AG08395 (cell line): ENCODE data around the gene PNPLA3.
"Not testable (repeated sequence)": the region's sequence is repeated elsewhere in the genome, so short reads cannot be mapped to it uniquely, and the experiment has no call there.

Experiments
- DNase-seq: peaks from one replicate; pipeline ENCODE4 v3.0.0; 2012; ENCODE audit warnings: mixed read lengths, low spot score

The PNPLA3 gene

DNA sequence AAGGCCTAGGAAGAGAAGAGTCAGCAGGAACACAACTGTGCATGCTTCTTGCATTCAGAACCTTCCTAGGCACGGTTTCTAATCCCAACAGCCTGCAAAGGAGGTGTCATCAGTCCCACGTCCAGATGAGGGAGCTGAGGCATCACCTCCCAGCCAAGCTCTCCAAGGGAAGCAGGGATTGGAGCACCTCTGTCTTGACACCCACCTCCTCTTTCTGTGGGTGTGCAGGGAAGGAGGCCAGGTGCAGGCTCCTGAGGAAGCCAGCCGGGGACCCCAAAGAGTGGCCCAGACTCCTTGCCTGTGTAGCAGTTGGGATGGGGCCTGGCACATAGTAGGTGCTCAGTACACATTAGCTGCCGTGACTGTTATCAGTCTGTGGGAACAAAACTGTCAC lies 33.7 kb upstream of the PNPLA3 start:
- DNase-seq = peak; percentile 60

DNA sequence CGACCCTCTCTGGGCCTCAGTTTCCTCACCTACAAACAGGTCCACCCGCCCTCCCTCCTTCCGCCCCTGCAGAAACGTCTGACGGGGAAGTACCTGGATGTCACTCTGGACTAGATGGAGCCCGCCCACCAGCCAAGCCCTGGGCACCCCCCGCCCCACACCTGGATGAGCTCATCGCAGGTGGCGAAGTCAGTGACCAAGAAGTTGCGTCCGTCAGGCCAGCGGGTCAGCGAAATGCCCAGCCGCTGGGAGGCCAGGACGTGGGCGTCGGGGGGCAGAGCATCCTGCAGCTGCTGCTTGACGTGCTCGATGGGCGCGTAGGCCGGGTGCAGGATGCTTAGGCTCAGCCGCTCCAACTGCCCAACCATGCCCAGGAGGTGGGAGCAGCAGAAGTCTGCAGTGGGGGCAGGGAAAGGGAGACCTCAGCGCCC lies 32.7 kb upstream of the PNPLA3 start:
- no peak for DNase-seq

DNA sequence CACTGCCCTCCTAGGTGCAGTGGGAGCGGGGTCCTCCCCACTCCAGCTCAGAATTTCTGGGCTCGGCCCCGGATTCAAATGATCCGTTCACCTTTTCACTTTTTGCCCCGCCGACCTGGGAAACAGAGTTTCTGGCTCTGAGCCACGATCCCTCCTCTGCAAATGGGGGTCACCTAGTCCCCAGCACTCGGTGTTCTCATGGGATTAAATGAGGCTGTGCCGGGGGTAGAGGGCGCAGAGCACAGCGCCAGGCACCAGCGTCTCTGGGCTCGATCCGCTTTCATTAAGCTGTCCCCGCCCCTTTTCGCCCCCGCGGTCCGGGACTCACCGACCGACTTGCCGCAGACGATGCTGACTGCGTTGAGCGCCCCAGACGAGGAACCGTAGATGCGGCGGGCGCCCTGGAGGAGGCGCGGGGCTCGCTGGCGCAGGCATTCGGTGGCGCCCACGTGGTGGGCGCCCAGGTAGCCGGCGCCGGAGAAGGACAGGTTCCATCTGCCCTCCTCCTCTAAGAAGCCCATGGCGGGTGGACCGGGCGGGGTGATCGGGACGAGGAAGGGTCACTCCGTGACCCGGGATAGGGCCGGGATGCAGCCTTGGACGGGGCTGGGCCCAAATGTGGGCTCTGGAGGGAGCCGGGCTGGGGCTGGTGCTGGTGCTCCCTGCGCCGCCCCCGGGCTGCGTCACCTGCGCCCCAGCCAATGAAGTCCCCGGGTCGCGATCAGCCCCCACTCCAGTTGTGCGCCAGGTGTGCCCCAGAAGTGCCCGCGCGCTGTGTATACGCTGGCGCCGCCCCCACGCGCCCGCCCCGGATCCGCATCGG lies 32.0 kb upstream of the PNPLA3 start, which contains the start of gene PNPLA5:
Gene PNPLA5, minus strand, starts transcription at position 654 of the 823 bp plus-strand sequence. Its CDS starts 133 bp downstream, at position 521.
- DNase-seq = no peak

DNA sequence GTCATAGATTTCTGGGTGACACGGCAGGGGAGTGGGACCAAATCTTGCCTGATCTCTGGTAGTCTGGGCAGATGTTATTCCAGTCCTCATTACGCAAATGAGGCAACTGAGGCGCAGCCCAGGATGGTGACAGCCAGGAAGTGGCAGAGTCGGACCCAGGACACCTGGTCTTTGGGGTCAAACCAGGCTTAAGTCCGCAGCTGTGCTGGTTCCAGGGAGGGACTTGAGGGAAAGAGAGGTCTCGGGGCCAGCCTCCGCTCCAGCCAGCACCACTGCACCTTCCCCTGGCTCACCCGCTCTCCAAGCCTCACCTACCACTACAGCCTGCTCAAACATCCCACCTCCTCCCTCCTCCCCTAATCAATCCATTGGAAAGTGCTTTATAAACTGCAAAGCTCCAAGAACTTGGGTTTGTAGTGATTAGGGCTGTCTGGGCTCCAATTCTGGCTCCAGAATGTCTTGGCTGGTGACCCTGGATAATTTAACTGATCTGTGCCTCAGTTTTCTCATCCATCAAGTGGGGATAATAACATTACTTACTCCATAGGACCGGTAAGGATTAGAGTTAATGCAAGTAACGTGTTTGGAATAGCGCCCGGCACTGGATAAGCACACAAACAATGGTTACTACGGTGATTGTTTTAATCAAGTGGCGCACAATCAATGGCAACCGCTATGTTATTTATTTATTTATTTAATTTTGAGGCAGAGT lies 31.3 kb upstream of the PNPLA3 start:
- no peak for DNase-seq

DNA sequence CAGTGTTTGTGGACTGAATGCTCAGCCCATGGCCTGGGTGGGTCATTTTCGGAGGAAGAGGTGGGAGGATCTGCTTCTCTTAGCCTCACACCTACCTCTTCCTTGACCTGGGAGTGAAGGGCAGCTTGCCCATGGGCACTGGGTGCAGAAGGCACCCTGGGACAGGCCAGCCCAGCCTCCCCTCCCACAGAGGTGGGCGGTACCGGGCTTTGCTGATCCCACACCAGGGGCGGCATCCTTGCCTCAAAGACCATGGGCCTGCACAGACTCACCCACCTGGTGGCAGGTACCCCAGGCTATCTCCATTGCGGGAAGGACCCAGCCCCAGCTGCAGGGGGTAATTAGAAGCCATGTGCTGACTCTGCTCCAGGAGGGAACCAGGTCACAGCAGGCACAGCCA lies 30.3 kb upstream of the PNPLA3 start:
- DNase-seq = no peak

DNA sequence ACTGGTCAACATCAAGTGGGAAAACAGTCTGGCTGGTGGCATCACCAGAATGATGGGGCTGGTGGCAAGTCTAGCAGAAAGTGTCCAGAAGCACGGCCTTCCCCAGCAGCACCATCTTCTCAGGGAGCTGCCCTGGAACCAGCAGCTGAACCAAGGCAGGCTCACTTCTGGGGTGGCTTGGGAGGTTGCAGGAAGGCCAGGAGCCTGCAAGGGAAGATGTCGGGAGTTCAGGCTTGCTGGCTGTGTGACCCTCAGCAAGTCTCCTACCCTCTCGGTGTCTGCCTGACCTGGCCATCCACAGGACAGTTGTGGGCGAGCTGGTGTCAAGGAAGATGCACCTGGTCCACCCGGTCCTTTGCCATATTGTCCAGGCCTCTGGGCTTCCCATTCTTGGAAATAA lies 29.5 kb upstream of the PNPLA3 start:
- no peak for DNase-seq

DNA sequence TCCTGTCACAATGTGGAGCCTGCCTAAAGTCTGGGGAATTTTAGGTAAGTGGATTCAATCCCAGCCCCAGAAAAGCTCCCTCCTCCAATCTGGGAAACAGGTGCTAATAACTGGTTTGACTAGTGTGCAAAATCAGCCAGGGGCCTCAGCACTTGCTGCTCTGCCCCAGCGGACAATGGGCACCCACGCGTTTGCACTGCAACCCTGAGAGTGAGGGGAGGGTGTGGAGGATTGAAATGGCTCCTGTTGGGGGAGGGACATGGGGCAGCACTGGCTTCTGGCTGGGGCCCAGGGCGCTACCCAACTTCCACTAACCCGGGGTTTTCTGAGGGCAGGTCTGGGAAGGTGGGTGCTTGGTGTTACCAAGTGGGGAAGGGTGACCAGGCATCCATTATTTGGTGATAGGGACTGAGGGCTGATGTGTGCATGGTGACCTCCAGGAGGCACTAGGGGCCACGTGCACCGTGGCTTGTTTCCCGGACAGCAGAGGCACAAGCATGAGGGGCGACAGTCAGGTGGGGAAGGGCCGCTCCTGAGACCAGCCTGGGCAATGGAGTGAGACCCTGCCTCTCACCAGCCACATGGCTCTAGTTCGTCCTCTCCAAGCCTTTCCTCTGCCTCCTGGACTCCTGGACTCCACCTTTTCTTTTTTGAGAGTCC lies 27.5 kb upstream of the PNPLA3 start:
- no peak for DNase-seq

DNA sequence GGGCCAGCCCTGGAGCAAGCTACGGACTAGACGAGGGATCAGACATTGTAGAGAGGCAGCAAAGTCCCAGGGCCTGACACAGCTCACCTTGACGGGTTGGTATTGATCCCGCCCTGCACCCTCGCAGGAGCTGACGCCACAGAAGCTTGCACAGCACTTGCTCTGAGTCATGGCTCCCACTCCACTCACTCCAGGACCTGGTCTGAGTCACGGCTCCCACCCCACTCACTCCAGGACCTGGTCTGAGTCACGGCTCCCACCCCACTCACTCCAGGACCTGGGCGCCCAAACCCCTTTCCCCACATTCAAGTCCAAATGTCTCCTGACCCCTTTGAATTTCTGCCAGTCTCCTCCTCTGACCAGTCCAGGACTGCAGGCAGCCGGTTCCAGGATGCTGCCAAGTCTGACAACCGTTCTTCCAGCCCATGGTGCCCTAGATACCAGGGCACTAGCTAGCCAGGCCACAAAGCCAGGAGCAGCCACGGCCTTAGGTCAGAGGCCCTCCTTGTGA lies 25.8 kb upstream of the PNPLA3 start:
- DNase-seq = peak; percentile 44

DNA sequence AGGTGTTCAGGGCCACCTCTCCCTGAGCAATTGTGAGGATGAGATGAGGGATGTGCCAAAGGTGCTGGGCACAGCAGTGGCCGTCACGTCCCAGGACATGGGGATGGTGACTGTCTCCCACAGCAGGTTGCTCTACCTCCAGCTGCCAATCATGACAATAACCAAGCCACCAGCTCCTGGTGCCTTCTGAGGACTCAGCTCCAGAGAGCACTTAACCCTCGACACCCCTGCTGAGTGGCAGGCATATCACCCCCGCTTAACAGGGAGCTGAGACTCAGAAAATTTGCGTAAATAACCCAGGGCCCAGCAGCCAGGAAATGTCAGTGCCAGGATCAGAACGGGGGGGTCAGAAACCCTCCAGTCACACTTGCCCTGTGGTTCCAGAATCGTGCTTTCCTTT lies 23.4 kb upstream of the PNPLA3 start:
- no peak for DNase-seq

DNA sequence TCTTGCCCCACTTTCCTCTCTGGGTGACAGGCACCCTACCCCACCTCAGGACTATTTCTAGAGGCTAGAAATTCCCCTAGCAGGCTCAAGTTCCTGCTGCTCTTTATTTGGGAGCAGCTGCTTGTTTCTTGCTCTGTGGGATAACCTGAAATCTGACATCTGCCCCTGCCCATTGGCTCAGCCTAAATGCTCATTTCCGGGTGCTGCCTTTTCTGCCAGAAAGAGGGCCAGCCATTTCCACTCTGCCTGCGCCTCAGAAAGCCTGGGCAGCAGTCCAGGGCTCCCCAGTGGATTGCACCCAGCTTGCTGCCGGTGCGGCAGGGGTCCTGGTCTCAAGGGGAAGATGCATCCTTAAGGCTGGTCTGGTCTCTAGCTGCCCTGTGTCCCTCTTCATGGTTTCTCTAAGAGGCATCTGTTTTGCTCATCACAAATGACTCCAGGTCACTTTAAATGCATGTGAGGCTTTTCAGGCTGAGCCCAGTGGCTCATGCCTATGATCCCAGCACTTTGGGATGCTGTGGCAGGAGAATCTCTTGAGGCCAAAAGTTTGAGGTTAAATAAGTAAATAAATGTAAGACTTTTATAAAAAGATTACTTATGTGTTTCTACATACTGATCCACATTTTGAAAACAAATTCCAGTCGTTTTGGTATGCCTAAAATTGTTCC lies 21.5 kb upstream of the PNPLA3 start:
- peak; percentile 69 for DNase-seq

DNA sequence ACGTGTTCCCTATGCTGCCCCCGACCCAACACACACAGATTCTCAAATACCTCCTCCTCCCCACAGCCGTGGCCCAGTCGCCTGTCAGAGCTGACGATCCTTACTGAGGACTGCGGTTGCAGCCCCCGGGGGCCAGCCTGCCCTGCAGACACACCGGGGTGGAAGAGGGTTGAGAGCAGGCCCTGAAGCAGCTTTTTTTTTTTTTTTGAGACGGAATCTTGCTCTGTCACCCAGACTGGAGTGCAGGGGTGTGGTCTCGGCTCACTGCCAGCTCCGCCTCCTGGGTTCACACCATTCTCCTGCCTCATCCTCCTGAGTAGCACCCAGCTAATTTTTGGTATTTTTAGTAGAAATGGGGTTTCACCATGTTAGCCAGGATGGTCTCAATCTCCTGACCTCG lies 20.6 kb upstream of the PNPLA3 start:
- not testable (repeated sequence) for DNase-seq

DNA sequence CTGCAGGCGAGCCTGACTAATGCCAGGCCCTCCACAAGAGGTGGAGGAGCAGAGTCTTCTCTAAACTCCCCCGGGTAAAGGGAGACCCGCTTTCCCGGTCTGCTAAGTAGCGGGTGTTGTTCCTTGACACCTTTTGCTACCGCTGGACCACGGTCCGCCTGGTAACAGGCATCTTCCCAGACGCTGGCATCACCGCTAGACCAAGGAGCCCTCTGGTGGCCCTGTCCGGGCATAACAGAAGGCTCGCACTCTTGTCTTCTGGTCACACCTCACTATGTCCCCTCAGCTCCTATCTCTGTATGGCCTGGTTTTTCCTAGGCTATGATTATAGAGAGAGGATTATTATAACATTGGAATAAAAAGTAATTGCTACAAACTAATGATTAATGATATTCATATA lies 19.2 kb upstream of the PNPLA3 start:
- not testable (repeated sequence) for DNase-seq

DNA sequence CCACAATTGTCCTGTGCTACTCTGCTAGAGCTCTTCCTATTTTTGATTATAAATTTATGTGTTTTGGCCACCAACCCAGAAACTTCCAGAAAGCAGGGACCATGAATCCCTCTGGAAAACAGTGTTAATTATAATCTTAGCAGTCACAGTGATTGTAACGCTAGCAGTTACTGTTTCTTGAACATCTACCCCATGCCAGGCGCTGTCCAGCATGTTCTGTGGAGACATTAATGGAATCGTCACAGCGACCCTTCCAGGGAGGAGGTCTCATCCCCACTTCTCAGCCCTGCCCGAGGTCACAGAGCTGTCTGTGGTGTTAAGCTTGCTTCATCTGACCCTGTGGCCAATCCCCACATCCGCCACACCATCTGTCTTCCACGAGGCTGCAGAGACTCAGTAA lies 17.9 kb upstream of the PNPLA3 start:
- no peak for DNase-seq

DNA sequence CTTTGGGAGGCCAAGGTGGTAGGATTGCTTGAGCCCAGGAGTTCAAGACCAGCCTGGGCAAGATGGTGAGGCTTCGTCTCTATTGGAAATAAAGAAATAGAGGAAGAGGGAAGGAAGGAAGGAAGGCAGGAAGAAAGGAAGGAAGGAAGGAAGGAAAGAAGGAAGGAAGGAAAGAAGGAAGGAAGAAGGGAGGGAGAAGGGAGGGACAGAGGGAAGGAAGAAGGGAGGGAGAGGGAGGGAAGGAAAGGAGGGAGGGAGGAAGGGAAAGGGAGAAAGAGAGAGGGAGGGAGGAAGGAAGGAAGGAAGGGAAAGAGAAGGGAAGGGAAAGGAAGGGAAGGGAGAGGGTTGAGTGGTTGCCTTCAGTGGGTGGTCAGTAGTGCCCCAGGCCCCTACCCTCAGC lies 13.9 kb upstream of the PNPLA3 start:
- DNase-seq = no peak

DNA sequence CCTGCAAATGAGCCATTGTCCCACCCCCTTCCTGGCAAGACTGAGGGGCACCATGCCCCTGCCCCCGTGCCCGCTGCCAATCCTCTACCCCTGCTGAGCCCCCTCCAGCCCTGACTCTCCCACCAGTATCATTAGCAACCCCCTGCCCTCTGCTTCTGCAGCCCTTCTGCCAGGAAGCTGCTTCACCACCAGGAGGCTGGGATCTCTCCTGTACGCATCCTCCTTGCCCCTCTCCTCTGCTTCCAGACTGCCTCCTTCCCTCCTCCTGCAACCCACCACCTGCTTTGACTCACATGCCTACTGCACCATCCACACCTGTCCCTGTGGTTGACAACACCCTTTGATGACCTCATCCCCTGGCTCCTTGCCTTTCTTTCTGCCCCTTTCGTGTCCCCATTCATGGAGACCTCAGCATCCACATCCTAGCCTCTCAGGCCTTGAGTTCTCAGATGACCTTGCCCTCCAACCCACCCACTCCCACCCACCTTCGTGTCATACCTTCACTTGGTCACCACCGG lies 13.4 kb upstream of the PNPLA3 start:
- DNase-seq = no peak

DNA sequence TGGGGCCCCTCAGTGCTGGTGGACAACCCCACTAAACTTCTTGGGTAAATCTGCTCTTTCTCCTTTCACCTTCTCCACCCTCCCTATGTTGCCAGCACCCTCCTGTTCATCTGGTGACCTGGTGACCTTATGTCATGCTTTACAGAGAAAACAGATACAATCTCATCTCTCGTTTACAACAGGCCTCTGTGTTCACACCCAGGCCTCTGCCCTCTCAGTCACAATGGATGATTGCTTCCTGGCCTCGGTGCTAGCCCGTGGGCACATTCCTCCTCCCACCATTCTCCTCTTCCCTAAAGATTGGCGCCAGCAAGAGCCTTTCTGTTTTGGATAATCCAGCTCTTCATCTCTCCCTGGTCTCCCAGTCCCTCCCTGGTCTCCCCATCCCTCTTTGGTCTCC lies 12.3 kb upstream of the PNPLA3 start:
- DNase-seq = no peak

DNA sequence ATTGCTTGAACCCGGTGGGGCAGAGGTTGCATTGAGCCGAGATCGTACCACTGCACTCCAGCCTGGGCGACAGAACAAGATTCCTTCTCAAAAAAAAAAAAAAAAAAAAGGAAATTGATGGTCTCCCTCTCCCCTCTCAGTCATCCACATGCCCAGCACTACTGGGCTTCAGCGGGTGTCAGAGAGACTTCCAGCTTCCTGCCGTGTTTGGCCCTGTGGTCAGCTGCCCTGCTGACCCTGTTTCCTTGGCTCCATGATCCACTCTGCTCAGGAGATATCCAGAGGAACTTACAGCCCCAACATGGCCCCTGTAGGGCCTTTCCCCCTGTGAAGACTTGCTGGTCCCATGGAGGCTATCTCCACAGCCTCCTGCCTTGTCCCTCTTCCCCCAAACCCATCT lies 6.1 kb upstream of the PNPLA3 start:
- DNase-seq = no peak

DNA sequence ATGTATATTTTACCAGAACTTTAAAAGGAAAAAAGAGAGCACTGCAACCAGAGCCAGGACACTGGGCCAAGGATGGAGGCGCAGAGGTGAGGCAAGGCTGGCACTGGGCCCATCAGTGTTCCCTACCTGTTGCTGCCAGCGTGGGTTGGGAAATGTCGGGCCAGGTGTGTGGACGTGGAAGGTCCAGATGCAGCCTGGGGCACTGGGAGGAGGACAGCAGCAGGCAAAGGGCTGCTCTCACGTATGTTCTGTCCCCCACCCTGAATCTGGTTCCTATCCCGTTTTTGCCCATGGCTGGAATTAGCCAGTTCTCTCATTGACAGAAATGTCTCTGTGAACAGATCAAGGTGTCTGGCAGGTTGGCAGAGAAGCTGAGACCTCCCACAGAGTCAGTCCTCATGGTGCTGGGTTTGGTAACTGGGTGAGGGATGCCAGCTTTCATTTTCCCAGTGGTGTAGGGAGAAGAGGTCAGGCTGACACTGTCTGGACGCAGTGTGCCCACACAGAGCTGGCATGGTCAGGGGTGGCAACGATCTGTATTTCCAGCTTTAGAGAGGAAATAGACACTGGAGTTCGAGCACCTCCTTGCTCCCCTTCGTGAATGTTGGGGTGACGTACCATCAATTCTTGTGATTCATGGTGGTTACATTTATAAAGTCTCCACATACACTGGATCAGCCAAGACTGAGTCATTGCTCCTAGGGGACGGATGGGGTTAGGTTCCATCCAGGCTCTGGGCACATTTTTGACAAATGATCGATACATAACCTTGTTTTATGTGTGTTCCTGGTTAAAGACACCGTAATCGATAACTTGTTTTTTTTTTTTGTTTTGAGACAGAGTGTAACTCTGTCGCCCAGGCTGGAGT lies 4.3 kb upstream of the PNPLA3 start:
- peak; percentile 56 for DNase-seq

DNA sequence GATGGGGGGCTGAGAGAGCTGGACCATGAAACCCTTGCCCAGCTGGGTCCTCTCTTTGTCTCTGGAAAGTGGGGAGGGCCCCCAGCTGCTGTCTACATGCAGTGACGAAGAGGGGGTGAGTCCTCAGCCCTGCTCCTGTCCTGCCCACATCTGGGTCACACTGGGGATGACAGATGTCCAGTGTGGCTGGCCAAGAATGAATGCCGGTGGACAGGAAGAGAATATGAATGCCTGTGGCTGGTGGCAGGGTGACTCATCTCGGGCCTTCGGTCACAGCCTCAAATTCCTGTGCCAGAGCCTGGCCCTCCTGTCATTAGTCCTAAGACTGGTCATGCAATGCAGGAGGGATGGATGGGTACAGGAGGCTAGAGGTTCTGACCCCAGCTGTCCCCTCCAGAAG lies 2.2 kb upstream of the PNPLA3 start:
- DNase-seq = peak; percentile 93

DNA sequence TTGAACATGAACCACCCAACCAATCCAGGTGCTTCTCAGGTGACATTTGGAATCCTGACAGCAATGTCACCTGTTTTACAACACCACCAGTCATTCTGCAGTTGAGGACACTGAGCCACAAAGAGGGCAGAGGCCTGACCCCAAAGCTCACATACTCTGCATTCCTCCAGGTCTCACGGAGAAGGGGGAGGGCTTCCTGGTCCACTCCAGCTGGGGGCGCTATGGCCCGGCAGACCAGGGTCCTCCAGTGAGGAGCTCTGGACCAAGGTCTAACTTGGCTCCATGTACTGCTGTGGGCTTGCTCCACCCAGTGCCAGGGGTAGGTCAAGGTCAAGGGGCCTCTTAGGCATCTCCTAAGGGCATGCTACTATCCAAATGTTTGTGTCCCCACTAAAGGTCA lies 1.5 kb upstream of the PNPLA3 start:
- DNase-seq = no peak

DNA sequence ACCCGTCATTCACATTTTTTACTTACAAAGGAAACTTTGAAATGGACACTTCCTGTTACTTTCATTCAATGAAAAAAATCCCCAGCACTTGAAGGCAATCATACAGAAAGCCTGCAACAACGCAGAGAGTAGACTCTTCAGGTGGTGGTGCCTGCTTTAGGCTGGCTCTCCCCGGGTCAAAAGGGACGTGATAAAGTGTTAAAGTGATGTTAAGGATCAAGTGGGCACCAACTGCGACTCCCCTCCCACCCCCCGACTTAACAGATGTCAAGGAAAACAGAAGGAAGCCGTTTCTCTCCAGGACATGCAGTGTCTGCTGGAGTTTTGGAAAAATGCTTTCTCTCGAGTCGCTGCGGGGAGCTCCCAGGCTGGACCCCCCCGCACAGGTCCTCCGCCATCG lies 414 bp upstream of the PNPLA3 start:
- peak; percentile 13 for DNase-seq
